ENCODE measurements around the gene FBP2. TPM values are rescaled to one million over a fixed set of nuclear protein-coding genes. Genes with fewer than 3 reads are reported as not detected.

The FBP2 gene
- total RNA-seq, 1 donor: not detected

DNA sequence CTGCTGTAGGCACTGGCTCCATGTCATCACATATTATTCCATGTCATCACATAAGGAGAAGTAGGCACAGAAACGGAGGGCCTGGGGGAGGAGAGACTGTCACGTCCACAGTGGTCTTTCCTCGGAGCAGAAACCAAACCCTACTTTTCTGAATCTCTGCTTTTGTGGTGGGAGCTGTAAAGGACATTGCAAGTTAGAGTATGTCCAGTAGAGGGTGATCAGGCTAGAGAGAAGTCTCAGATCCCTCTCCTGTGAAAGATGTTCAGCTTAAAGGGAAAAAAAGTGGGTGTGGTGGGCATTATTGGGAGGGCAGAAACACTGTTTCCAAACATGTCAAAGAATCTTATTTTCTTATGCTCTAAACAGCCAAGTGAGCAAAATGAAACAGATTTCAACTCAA is 19.4 kb upstream of the FBP2 start:
- Histone ChIP-seq H3K9me3 (ENCODE audit: low read depth, low read length) (no peaks in the 10 kb centered on the region), H2AFZ (ENCODE audit: low read length) (no peak overlapping the region), H3K27me3 (ENCODE audit: insufficient read depth, low read length) (peaks cover 16% of the 10 kb centered on the region), H4K20me1 (ENCODE audit: insufficient read depth, low read length) (no peaks in the 10 kb centered on the region), H3K27ac (ENCODE audit: low read depth, low read length) (no peak overlapping the region), H3K4me1 (ENCODE audit: insufficient read depth, low read length) (no peaks in the 10 kb centered on the region), H3K4me2 (ENCODE audit: insufficient read depth, low read length) (no peak overlapping the region), H3K79me2 (ENCODE audit: insufficient read depth, low read length) (no peaks in the 10 kb centered on the region), H3K4me3 (ENCODE audit: insufficient read depth, low read length) (no peak overlapping the region), H3K36me3 (ENCODE audit: insufficient read depth, low read length) (no peaks in the 10 kb centered on the region)
- no peak for DNase-seq (ENCODE audit: insufficient read length, low spot score, missing footprints)
- TF ChIP-seq, protein P1, sequence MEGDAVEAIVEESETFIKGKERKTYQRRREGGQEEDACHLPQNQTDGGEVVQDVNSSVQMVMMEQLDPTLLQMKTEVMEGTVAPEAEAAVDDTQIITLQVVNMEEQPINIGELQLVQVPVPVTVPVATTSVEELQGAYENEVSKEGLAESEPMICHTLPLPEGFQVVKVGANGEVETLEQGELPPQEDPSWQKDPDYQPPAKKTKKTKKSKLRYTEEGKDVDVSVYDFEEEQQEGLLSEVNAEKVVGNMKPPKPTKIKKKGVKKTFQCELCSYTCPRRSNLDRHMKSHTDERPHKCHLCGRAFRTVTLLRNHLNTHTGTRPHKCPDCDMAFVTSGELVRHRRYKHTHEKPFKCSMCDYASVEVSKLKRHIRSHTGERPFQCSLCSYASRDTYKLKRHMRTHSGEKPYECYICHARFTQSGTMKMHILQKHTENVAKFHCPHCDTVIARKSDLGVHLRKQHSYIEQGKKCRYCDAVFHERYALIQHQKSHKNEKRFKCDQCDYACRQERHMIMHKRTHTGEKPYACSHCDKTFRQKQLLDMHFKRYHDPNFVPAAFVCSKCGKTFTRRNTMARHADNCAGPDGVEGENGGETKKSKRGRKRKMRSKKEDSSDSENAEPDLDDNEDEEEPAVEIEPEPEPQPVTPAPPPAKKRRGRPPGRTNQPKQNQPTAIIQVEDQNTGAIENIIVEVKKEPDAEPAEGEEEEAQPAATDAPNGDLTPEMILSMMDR (IDR thresholded peaks at IDR 0.05; ENCODE audit: extremely low read depth, low read depth, low read length): peak; percentile 31

DNA sequence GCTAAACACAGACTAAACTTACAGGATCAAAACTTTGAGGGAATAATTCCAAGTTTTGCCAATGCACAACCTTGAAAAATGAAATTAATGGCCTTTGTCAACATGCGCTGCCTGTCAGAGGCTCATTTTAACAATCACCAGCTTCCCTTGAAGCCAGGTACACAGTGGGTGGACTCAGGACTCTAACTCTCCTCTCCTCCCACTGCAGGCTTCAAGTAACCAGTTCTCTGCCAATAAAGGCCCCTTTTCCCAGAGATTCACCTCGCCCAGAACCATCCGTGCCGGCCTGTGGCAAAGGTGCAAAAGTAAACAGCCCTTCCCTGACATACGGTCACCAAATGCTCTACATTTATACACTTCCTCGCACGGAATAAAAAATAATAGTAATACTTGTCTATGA is 18.4 kb upstream of the FBP2 start:
- Histone ChIP-seq H4K20me1 (ENCODE audit: insufficient read depth, low read length) (no peaks in the 10 kb centered on the region), H3K9me3 (ENCODE audit: low read depth, low read length) (no peaks in the 10 kb centered on the region), H2AFZ (ENCODE audit: low read length) (no peak overlapping the region), H3K79me2 (ENCODE audit: insufficient read depth, low read length) (no peaks in the 10 kb centered on the region), H3K27me3 (ENCODE audit: insufficient read depth, low read length) (peaks cover 21% of the 10 kb centered on the region), H3K4me2 (ENCODE audit: insufficient read depth, low read length) (no peak overlapping the region), H3K27ac (ENCODE audit: low read depth, low read length) (no peak overlapping the region), H3K4me1 (ENCODE audit: insufficient read depth, low read length) (no peaks in the 10 kb centered on the region), H3K36me3 (ENCODE audit: insufficient read depth, low read length) (no peaks in the 10 kb centered on the region), H3K4me3 (ENCODE audit: insufficient read depth, low read length) (no peak overlapping the region)
- TF ChIP-seq, protein P1 (IDR thresholded peaks at IDR 0.05; ENCODE audit: extremely low read depth, low read depth, low read length): no peak
- no peak for DNase-seq (ENCODE audit: insufficient read length, low spot score, missing footprints)

DNA sequence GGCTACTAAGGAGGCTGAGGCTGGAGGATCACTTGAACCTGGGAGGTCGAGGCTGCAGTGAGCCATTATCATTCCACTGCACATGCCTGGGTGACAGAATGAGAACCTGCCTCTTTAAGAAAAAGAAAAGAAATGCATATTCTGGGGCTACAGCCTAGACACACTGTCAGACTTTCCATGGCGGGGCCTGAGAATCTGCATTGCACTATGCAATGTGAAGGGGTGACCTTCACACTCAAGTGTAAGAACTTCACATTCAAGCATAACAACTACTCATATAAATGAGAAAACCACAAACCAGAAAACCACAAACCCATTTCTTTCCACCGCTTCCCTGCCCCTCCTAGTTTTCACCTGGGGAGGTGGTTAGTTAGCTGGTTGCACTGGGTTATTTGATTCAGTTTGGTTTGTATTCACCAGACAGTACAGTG is 18.0 kb upstream of the FBP2 start:
- no peak overlapping the region for H2AFZ ChIP-seq (ENCODE audit: low read length)
- no peaks in the 10 kb centered on the region for H3K79me2 ChIP-seq (ENCODE audit: insufficient read depth, low read length)
- no peak overlapping the region for H3K27ac ChIP-seq (ENCODE audit: low read depth, low read length)
- H3K36me3 ChIP-seq (ENCODE audit: insufficient read depth, low read length): no peaks in the 10 kb centered on the region
- no peak overlapping the region for H3K4me2 ChIP-seq (ENCODE audit: insufficient read depth, low read length)
- TF ChIP-seq, protein P1 (IDR thresholded peaks at IDR 0.05; ENCODE audit: extremely low read depth, low read depth, low read length): no peak
- H4K20me1 ChIP-seq (ENCODE audit: insufficient read depth, low read length): no peaks in the 10 kb centered on the region
- H3K4me3 ChIP-seq (ENCODE audit: insufficient read depth, low read length): no peak overlapping the region
- H3K4me1 ChIP-seq (ENCODE audit: insufficient read depth, low read length): no peaks in the 10 kb centered on the region
- peaks cover 24% of the 10 kb centered on the region for H3K27me3 ChIP-seq (ENCODE audit: insufficient read depth, low read length)
- H3K9me3 ChIP-seq (ENCODE audit: low read depth, low read length): no peaks in the 10 kb centered on the region
- DNase-seq (ENCODE audit: insufficient read length, low spot score, missing footprints): no peak

DNA sequence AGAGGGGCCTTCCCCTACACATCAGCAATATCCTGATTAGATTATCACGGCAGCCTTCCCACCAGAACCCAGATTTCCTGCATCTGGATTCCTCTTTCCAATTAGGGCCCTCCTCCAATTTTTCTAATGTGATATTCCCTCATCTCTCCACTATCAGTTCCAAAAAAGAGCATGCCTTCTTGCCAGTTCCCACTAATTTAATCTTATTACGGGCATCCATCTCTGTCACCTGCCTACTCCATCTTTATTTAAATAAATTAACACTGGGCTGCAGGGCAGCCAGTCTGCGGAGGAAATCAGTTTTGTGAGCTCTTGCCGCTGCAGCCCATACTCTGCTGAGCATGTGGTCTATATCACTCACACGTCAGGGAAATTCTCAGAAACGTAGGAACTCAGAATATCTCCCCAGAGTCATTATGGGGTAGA is 16.6 kb upstream of the FBP2 start:
- Histone ChIP-seq H2AFZ (ENCODE audit: low read length) (no peak overlapping the region), H3K36me3 (ENCODE audit: insufficient read depth, low read length) (no peaks in the 10 kb centered on the region), H3K4me2 (ENCODE audit: insufficient read depth, low read length) (no peak overlapping the region), H3K27ac (ENCODE audit: low read depth, low read length) (no peak overlapping the region), H4K20me1 (ENCODE audit: insufficient read depth, low read length) (no peaks in the 10 kb centered on the region), H3K4me1 (ENCODE audit: insufficient read depth, low read length) (no peaks in the 10 kb centered on the region), H3K4me3 (ENCODE audit: insufficient read depth, low read length) (no peak overlapping the region), H3K27me3 (ENCODE audit: insufficient read depth, low read length) (peaks cover 38% of the 10 kb centered on the region), H3K9me3 (ENCODE audit: low read depth, low read length) (no peaks in the 10 kb centered on the region), H3K79me2 (ENCODE audit: insufficient read depth, low read length) (no peaks in the 10 kb centered on the region)
- DNase-seq (ENCODE audit: insufficient read length, low spot score, missing footprints): no peak
- TF ChIP-seq, protein P1 (IDR thresholded peaks at IDR 0.05; ENCODE audit: extremely low read depth, low read depth, low read length): no peak

All from osteoblast (primary cell).